Endodermal cell (in vitro differentiated cells): Measurements from ENCODE around the gene LDHD. TPM values are rescaled to one million over a fixed set of nuclear protein-coding genes. Genes with fewer than 3 reads are reported as not detected.
A peak's percentile ranks its signal among the peaks of the same experiment; 100 is the strongest.

Experiments
- DNase-seq: peaks from one replicate; pipeline ENCODE4 v3.0.0-alpha.2; 2017
- H3K27ac ChIP-seq: 2 replicates; pipeline ENCODE4 v1.5.1; 2013; ENCODE audit warnings: mild to moderate bottlenecking, low read depth, low read length, moderate library complexity
- H3K27me3 ChIP-seq: 2 replicates; pipeline ENCODE4 v1.6.1; 2013; ENCODE audit warnings: mild to moderate bottlenecking, low read length, moderate library complexity; ENCODE audit not compliant: insufficient read depth, control insufficient read depth, poor library complexity, severe bottlenecking
- H3K36me3 ChIP-seq: 2 replicates; pipeline ENCODE4 v1.7.0; 2013; ENCODE audit warnings: mild to moderate bottlenecking, low read length, moderate library complexity; ENCODE audit not compliant: control insufficient read depth, insufficient read depth
- H3K4me1 ChIP-seq: one replicate; pipeline ENCODE4 v1.7.0; 2013; ENCODE audit warnings: low read length; ENCODE audit not compliant: control insufficient read depth, insufficient read depth
- H3K4me3 ChIP-seq: 2 replicates; pipeline ENCODE4 v1.5.1; 2013; ENCODE audit warnings: mild to moderate bottlenecking, low read length, moderate library complexity
- H3K9ac ChIP-seq: 2 replicates; pipeline ENCODE4 v1.6.1; 2013; ENCODE audit warnings: mild to moderate bottlenecking, low read length, moderate library complexity; ENCODE audit not compliant: poor library complexity, severe bottlenecking; ENCODE audit errors: extremely low read depth
- H3K9me3 ChIP-seq: 2 replicates; pipeline ENCODE4 v1.6.1; 2013; ENCODE audit warnings: mild to moderate bottlenecking, low read length, moderate library complexity; ENCODE audit not compliant: control insufficient read depth
- H3K27ac Mint-ChIP-seq: 2 replicates; pipeline ENCODE4 v1.8.0; 2020; ENCODE audit warnings: mixed read lengths
- H3K27me3 Mint-ChIP-seq: 2 replicates; pipeline ENCODE4 v1.8.0; 2021; ENCODE audit warnings: mild to moderate bottlenecking, mixed read lengths; ENCODE audit not compliant: insufficient read depth
- H3K36me3 Mint-ChIP-seq: 2 replicates; pipeline ENCODE4 v1.8.0; 2020; ENCODE audit warnings: low read depth, mixed read lengths
- H3K4me1 Mint-ChIP-seq: 2 replicates; pipeline ENCODE4 v1.8.0; 2020; ENCODE audit warnings: mixed read lengths
- H3K4me3 Mint-ChIP-seq: 2 replicates; pipeline ENCODE4 v1.8.0; 2020; ENCODE audit warnings: mild to moderate bottlenecking, moderate library complexity, mixed read lengths
- H3K9me3 Mint-ChIP-seq: 2 replicates; pipeline ENCODE4 v1.8.0; 2020; ENCODE audit warnings: mild to moderate bottlenecking, mixed read lengths
- WGBS, 2 experiments: methylation state at CpG; one replicate each; pipeline versions ENCODE4 v1.1.5 to v1.1.7; 2013; ENCODE audit warnings: missing lambda C conversion rate in 2 of 2, mixed read lengths in 1 of 2; ENCODE audit not compliant: insufficient coverage in 1 of 2, insufficient read length in 1 of 2; 5-methylcytosine and 5-hydroxymethylcytosine counted together
- total RNA-seq, 2 donors: library from RNA; stranded (reverse); fragmentation: NEBNext Ultra II Directional in 1 of 2; extraction: Animal tissue kit (Norgen Biotek cat#: 25700) in 1 of 2; gene quantifications; 2 replicates in 1 of 2; 3 replicates in 1 of 2; pipeline ENCODE4 v1.2.1, GENCODE V29; 2021
- TF ChIP-seq, protein P1 (sequence below): fragments of 200-600 bp; sonication (generic); conservative IDR thresholded peaks from 2 replicates; pipeline ENCODE4 v1.5.0; 2021; ENCODE audit warnings: antibody characterized with exemption, mild to moderate bottlenecking

The LDHD gene
- total RNA-seq, 2 donors from 2014 or later = 1.4 to 4.3 TPM

DNA sequence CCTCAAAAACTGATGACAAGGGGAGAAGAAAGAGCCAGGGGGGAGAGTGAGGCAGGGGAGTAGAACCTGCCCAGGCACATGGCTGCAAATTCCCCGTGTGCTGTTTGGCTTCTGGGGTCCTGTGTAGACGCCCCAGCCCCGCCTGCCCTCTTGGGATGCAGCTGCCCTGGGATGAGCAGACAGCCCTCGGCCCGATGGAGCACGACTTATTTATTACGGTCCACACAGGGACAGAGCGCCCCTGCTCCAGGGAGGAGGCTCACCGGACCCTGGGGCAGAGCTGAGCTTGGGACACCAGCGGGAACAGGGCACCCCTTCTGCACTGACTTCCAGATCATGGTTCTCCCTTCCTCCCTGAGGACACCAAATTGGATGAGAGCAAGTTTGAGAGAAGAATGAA is 9.1 kb downstream of the LDHD start:
- DNase-seq = no peak
- H3K36me3 ChIP-seq = peaks cover 7% of the 10 kb centered on the region
- no peaks in the 10 kb centered on the region for H3K4me1 ChIP-seq
- Mint-ChIP-seq H3K27ac (no peak overlapping the region), H3K4me3 (no peak overlapping the region), H3K36me3 (peaks cover 30% of the 10 kb centered on the region), H3K9me3 (no peaks in the 10 kb centered on the region), H3K27me3 (no peaks in the 10 kb centered on the region), H3K4me1 (peaks cover 21% of the 10 kb centered on the region)
- H3K4me3 ChIP-seq = no peak overlapping the region
- H3K27ac ChIP-seq = no peak overlapping the region
- no peaks in the 10 kb centered on the region for H3K27me3 ChIP-seq
- WGBS, 2 experiments = 90% methylated on average over 7 to 10 of the region's 10 CpGs
- no peak overlapping the region for H3K9ac ChIP-seq
- no peaks in the 10 kb centered on the region for H3K9me3 ChIP-seq
- TF ChIP-seq, protein P1, sequence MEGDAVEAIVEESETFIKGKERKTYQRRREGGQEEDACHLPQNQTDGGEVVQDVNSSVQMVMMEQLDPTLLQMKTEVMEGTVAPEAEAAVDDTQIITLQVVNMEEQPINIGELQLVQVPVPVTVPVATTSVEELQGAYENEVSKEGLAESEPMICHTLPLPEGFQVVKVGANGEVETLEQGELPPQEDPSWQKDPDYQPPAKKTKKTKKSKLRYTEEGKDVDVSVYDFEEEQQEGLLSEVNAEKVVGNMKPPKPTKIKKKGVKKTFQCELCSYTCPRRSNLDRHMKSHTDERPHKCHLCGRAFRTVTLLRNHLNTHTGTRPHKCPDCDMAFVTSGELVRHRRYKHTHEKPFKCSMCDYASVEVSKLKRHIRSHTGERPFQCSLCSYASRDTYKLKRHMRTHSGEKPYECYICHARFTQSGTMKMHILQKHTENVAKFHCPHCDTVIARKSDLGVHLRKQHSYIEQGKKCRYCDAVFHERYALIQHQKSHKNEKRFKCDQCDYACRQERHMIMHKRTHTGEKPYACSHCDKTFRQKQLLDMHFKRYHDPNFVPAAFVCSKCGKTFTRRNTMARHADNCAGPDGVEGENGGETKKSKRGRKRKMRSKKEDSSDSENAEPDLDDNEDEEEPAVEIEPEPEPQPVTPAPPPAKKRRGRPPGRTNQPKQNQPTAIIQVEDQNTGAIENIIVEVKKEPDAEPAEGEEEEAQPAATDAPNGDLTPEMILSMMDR = no peak

DNA sequence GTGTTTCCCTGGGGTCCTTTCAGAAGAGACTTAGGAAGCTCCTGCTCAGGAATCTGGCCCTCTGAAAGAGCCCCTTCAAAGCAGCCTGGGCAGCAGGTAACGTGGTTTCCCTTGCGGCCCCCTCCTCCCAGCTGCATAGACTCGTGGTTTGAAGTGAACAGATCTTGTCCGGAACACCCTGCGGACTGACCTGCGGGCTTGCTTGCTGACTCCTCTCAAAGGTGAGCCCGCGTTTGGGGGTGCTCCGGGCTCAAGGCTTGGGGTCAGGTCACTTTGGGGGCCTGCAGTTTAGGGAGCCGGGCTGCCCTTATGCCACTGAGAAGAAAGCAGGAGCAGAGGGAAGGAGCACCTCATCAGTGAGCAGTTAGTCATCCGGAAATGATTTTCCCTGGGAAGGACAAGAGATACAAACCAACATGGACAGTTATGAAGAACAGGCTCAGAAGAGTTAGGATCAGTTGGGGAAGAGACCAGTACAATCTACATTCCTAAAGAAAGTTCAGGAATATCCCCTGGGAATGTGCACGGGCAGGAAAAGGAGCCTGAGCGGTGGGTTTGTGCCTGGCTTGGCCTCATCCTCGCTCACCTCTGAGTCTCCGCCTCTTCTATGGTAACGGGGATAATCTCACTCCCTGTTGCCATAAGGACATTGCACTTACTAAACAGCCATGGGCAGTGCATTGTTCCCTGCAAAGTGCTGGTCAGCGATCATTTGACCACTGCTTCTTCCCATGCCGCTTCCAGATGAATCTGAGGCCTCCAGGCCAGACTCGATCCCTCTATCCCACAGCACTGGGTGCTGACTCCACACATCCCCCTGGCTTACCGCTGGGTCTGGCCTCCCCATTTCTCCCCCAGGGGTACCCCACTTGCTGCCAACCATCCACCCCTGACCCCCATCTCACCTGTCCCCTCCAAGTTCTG is 10.0 kb downstream of the LDHD start:
- no peak overlapping the region for H3K9ac ChIP-seq
- no peak overlapping the region for H3K4me3 Mint-ChIP-seq
- H3K27me3 Mint-ChIP-seq = no peaks in the 10 kb centered on the region
- DNase-seq = no peak
- no peaks in the 10 kb centered on the region for H3K27me3 ChIP-seq
- 92 to 94% methylated on average over 19 to 20 of the region's 20 CpGs for WGBS, 2 experiments
- H3K27ac ChIP-seq = no peak overlapping the region
- H3K27ac Mint-ChIP-seq = peak overlapping the region; percentile 55
- no peaks in the 10 kb centered on the region for H3K4me1 ChIP-seq
- TF ChIP-seq, protein P1 = no peak
- H3K36me3 Mint-ChIP-seq = peaks cover 32% of the 10 kb centered on the region
- peaks cover 7% of the 10 kb centered on the region for H3K36me3 ChIP-seq
- H3K9me3 Mint-ChIP-seq = no peaks in the 10 kb centered on the region
- H3K9me3 ChIP-seq = no peaks in the 10 kb centered on the region
- H3K4me3 ChIP-seq = no peak overlapping the region
- peaks cover 15% of the 10 kb centered on the region for H3K4me1 Mint-ChIP-seq

DNA sequence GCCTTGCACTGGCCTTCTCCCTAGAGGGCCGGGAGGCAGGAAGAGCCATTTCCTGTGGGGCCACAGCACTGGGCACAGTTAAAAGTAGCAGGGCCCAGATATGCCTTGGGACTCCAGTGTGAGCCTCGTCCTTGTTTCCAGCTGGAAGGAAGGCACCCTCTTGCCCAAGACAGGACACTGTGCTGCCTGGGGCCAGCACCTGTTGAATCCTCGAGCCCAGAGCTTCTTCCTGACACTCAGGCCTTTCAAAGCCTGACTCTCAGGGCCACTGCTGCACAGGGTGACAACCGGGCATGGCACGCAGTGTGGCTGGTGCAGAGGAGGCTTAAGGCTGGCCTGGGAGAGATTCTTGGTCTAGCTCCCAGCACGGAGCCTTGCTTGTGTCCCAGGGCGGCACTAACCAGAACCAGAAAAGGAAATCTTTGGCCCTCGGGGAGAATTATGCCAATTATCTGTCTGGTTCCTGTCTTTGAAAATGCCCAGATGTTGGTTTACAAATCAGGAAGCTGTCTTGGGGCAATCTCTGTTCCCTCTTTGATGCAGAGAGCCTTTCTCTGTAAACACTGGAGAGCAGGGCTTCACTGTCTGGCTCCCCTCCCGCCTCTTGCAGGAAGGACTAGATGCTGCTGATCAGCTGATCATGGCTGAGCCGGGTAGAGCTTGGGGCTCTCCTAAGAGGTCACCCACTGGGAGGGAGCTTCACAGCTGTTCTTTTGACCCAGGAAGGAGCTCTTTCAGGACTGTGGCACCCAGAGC is 11.1 kb downstream of the LDHD start:
- no peaks in the 10 kb centered on the region for H3K27me3 ChIP-seq
- H3K4me1 Mint-ChIP-seq = peaks cover 10% of the 10 kb centered on the region
- H3K4me3 ChIP-seq = no peak overlapping the region
- peak overlapping the region; percentile 58 for H3K27ac Mint-ChIP-seq
- DNase-seq = peak; percentile 44
- H3K36me3 Mint-ChIP-seq = peaks cover 32% of the 10 kb centered on the region
- H3K4me1 ChIP-seq = no peaks in the 10 kb centered on the region
- TF ChIP-seq, protein P1 = no peak
- H3K36me3 ChIP-seq = peaks cover 7% of the 10 kb centered on the region
- no peak overlapping the region for H3K4me3 Mint-ChIP-seq
- H3K27ac ChIP-seq = no peak overlapping the region
- H3K9me3 ChIP-seq = no peaks in the 10 kb centered on the region
- no peak overlapping the region for H3K9ac ChIP-seq
- 93 to 95% methylated on average over 10 of the region's 10 CpGs for WGBS, 2 experiments
- H3K9me3 Mint-ChIP-seq = no peaks in the 10 kb centered on the region
- H3K27me3 Mint-ChIP-seq = no peaks in the 10 kb centered on the region
